HCT116 (cell line): ENCODE measurements around the gene PYROXD2. TPM values are rescaled to one million over a fixed set of nuclear protein-coding genes. Genes with fewer than 3 reads are reported as not detected.

Experiments used
- ATAC-seq: fragments of 200-7000 bp; cut with Tn5 transposase; 2 replicates; pipeline ENCODE4 v1.9.1; 2020; ENCODE audit warnings: mild to moderate bottlenecking, moderate library complexity
- BruUV-seq: library from RNA; stranded (reverse); fragments of 400-500 nt; replicated peaks from 2 replicates; lab custom pipeline; 2021; lab: Mats Ljungman, UMichigan
- CTCF ChIA-PET: fragments of 300-600 bp; sonication (Branson Sonifier 250); formaldehyde crosslinking; loops from one replicate; lab custom pipeline; 2021; ENCODE audit warnings: antibody characterized with exemption; lab: Charles Lee
- POLR2A ChIA-PET: fragments of 300-600, 350-600 bp; sonication (Branson Sonifier 250); formaldehyde crosslinking; loops from one replicate; lab custom pipeline; 2021; ENCODE audit warnings: antibody characterized with exemption; lab: Charles Lee
- RAD21 ChIA-PET, 2 experiments: fragments of 300-600 bp; sonication (Branson Sonifier 250); formaldehyde crosslinking; loops; one replicate each; lab custom pipeline; 2023; ENCODE audit warnings: low total read pairs in 2 of 2; ENCODE audit not compliant: uncharacterized antibody in 2 of 2, unreplicated experiment in 2 of 2, low non-redundant PET in 1 of 2; lab: Charles Lee
- DNase-seq: peaks from one replicate; pipeline ENCODE4 v3.0.0-alpha.2; 2010; ENCODE audit warnings: low read depth, low spot score
- H2AFZ ChIP-seq: fragments of 200-600 bp; shearing (Covaris generic), sonication (generic); 2 replicates; pipeline ENCODE4 v1.6.1; 2017; ENCODE audit warnings: low read depth, mixed run types, mixed read lengths, antibody characterized with exemption, low read length; ENCODE audit not compliant: poor library complexity, severe bottlenecking
- H3K27ac ChIP-seq: 2 replicates; pipeline ENCODE4 v1.5.1; 2012; ENCODE audit warnings: low read depth, low read length
- H3K27me3 ChIP-seq: fragments of 200-600 bp; sonication (generic); 2 replicates; pipeline ENCODE4 v1.6.1; 2016; ENCODE audit warnings: mixed run types, low read length, mixed read lengths; ENCODE audit not compliant: insufficient read depth
- H3K36me3 ChIP-seq, 2 experiments: fragments of 200-500 bp in 1 of 2; fragments of 200-600 bp in 1 of 2; sonication (Bioruptor generic) in 1 of 2; sonication (generic) in 1 of 2; 2 replicates each; pipeline versions ENCODE4 v1.5.1 to v1.6.1; 2014 to 2016; ENCODE audit warnings: low read length in 2 of 2, inconsistent platforms in 1 of 2, mixed read lengths in 1 of 2, mixed run types in 1 of 2; ENCODE audit not compliant: insufficient read depth in 2 of 2, control insufficient read depth in 1 of 2
- H3K4me1 ChIP-seq, 2 experiments: fragments of 200-600 bp in 1 of 2; sonication (generic) in 1 of 2; 2 replicates each; pipeline versions ENCODE4 v1.5.1 to v1.6.1; 2012 to 2017; ENCODE audit warnings: low read length in 2 of 2, inconsistent platforms in 1 of 2, mild to moderate bottlenecking in 1 of 2, mixed read lengths in 1 of 2, mixed run types in 1 of 2, moderate library complexity in 1 of 2; ENCODE audit not compliant: insufficient read depth in 2 of 2, control insufficient read depth in 1 of 2
- H3K4me2 ChIP-seq: fragments of 200-600 bp; sonication (generic); 2 replicates; pipeline ENCODE4 v1.6.1; 2017; ENCODE audit warnings: mixed run types, low read length, mixed read lengths
- H3K4me3 ChIP-seq, 2 experiments: fragments of 200-600 bp in 1 of 2; sonication (generic) in 1 of 2; replicated peaks in 1 of 2; 2 replicates each; pipeline ENCODE4 v1.5.1; 2011 to 2016; ENCODE audit warnings: low read length in 2 of 2, control low read depth in 1 of 2, low read depth in 1 of 2, mild to moderate bottlenecking in 1 of 2, mixed read lengths in 1 of 2, mixed run types in 1 of 2
- H3K79me2 ChIP-seq: fragments of 200-600 bp; sonication (generic); 2 replicates; pipeline ENCODE4 v1.6.1; 2017; ENCODE audit warnings: mild to moderate bottlenecking, mixed run types, low read length, moderate library complexity, mixed read lengths; ENCODE audit not compliant: insufficient read depth
- H3K9ac ChIP-seq: fragments of 200-600 bp; sonication (generic); 2 replicates; pipeline ENCODE4 v1.6.1; 2016; ENCODE audit warnings: low read length, mixed read lengths
- H3K9me2 ChIP-seq: fragments of 200-600 bp; sonication (generic), shearing (Covaris generic); 2 replicates; pipeline ENCODE4 v1.6.1; 2017; ENCODE audit warnings: mixed run types, mild to moderate bottlenecking, moderate library complexity; ENCODE audit not compliant: insufficient read depth
- H3K9me3 ChIP-seq, 2 experiments: fragments of 200-500 bp in 1 of 2; fragments of 200-600 bp in 1 of 2; sonication (Bioruptor generic) in 1 of 2; sonication (generic) in 1 of 2; 2 replicates each; pipeline ENCODE4 v1.6.1; 2014 to 2017; ENCODE audit warnings: low read length in 2 of 2, mixed read lengths in 2 of 2, inconsistent platforms in 1 of 2, low read depth in 1 of 2, mild to moderate bottlenecking in 1 of 2, mixed run types in 1 of 2, moderate library complexity in 1 of 2; ENCODE audit not compliant: control insufficient read depth in 1 of 2, insufficient read depth in 1 of 2
- H4K20me1 ChIP-seq: fragments of 200-600 bp; sonication (generic), shearing (Covaris generic); 2 replicates; pipeline ENCODE4 v1.6.1; 2017; ENCODE audit warnings: mixed run types, mild to moderate bottlenecking, moderate library complexity; ENCODE audit not compliant: insufficient read depth
- CEBPB ChIP-seq: IDR thresholded peaks from 2 replicates; pipeline ENCODE4 v1.6.1; 2012; ENCODE audit warnings: low read depth
- RAD21 ChIP-seq: IDR thresholded peaks from 2 replicates; pipeline ENCODE4 v1.6.1; 2012; ENCODE audit warnings: low read depth, mild to moderate bottlenecking
- ZBTB33 ChIP-seq: IDR thresholded peaks from 2 replicates; pipeline ENCODE4 v1.6.1; 2011; ENCODE audit warnings: mild to moderate bottlenecking, low read length, moderate library complexity; ENCODE audit not compliant: insufficient replicate concordance; ENCODE audit errors: extremely low read depth
- intact Hi-C: fragments of 100-400 bp; cut with micrococcal nuclease; formaldehyde crosslinking; loops from 2 replicates; pipeline ENCODE4 v1.10.0; 2022
- total RNA-seq: library from RNA; stranded (reverse); gene quantifications from one replicate; pipeline ENCODE4 v1.2.1, GENCODE V29; 2021; ENCODE audit not compliant: unreplicated experiment
- TF ChIP-seq, protein P1 (sequence below): IDR thresholded peaks from 2 replicates; pipeline ENCODE4 v1.6.1; 2012; ENCODE audit warnings: low read depth

Gene PYROXD2
- total RNA-seq, 1 experiment from 2014 or later, result 14.2 TPM

DNA sequence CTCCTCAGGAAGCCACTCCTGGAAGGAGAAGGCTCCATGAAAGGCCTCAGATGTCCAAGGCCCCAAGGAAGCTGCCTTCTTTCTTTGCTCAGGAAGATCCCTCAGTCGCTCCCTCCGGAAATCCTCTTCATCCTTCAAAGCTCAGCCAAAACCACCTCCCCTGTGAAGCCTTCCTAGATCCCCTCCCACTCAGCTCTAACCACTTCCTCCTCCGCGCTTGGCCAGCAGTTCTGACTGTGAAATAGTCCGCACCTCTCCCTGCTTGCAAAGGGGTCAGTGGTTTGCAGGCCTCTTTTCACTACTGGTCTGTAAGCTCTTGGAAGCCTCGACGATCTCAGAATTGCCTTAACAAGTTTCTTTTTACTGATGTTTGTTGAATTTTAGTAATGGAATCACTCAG, 23.9 kb downstream of the PYROXD2 start:
- no peak for DNase-seq
- Histone ChIP-seq H2AFZ (no peak overlapping the region), H4K20me1 (no peaks in the 10 kb centered on the region), H3K9me2 (no peaks in the 10 kb centered on the region), H3K4me1 (no peaks in the 10 kb centered on the region), H3K4me2 (no peak overlapping the region), H3K36me3 (no peaks in the 10 kb centered on the region), H3K27ac (no peak overlapping the region), H3K9ac (no peak overlapping the region), H3K4me3 (no peak overlapping the region), H3K79me2 (no peaks in the 10 kb centered on the region), H3K9me3 (no peaks in the 10 kb centered on the region), H3K27me3 (no peaks in the 10 kb centered on the region)
- BruUV-seq, result no TSS peak
- TF ChIP-seq, protein P1, sequence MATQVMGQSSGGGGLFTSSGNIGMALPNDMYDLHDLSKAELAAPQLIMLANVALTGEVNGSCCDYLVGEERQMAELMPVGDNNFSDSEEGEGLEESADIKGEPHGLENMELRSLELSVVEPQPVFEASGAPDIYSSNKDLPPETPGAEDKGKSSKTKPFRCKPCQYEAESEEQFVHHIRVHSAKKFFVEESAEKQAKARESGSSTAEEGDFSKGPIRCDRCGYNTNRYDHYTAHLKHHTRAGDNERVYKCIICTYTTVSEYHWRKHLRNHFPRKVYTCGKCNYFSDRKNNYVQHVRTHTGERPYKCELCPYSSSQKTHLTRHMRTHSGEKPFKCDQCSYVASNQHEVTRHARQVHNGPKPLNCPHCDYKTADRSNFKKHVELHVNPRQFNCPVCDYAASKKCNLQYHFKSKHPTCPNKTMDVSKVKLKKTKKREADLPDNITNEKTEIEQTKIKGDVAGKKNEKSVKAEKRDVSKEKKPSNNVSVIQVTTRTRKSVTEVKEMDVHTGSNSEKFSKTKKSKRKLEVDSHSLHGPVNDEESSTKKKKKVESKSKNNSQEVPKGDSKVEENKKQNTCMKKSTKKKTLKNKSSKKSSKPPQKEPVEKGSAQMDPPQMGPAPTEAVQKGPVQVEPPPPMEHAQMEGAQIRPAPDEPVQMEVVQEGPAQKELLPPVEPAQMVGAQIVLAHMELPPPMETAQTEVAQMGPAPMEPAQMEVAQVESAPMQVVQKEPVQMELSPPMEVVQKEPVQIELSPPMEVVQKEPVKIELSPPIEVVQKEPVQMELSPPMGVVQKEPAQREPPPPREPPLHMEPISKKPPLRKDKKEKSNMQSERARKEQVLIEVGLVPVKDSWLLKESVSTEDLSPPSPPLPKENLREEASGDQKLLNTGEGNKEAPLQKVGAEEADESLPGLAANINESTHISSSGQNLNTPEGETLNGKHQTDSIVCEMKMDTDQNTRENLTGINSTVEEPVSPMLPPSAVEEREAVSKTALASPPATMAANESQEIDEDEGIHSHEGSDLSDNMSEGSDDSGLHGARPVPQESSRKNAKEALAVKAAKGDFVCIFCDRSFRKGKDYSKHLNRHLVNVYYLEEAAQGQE, result no peak
- TF ChIP-seq ZBTB33, result no peak
- no peak for TF ChIP-seq CEBPB
- no peak for TF ChIP-seq RAD21
- ATAC-seq, result no peak
- CTCF ChIA-PET, result no interaction called here
- POLR2A ChIA-PET, result interaction anchor here (1.2 kb wide), 1 partner anchor 24 kb away, joined by 3 read pairs; the partner anchor contains the start of gene PYROXD2
- intact Hi-C loops, result no loop called here
- RAD21 ChIA-PET, result no interaction called here
